Measurements from ENCODE around the gene LRRC59. TPM values are rescaled to one million over a fixed set of nuclear protein-coding genes. Genes with fewer than 3 reads are reported as not detected.

LRRC59 gene
- total and polyA plus RNA-seq, 11 donors, result 13.7 to 150 (median 28.6) TPM

GRCh38 chr17:50393700-50394099, 3.6 kb downstream of the LRRC59 start:
- peaks cover 0 to 29% (median 20%) of the 10 kb centered on the region in 12 donors for H3K4me1 ChIP-seq
- peaks cover 0 to 68% (median 60%) of the 10 kb centered on the region in 9 donors for H3K36me3 ChIP-seq
- TF ChIP-seq, protein P1, sequence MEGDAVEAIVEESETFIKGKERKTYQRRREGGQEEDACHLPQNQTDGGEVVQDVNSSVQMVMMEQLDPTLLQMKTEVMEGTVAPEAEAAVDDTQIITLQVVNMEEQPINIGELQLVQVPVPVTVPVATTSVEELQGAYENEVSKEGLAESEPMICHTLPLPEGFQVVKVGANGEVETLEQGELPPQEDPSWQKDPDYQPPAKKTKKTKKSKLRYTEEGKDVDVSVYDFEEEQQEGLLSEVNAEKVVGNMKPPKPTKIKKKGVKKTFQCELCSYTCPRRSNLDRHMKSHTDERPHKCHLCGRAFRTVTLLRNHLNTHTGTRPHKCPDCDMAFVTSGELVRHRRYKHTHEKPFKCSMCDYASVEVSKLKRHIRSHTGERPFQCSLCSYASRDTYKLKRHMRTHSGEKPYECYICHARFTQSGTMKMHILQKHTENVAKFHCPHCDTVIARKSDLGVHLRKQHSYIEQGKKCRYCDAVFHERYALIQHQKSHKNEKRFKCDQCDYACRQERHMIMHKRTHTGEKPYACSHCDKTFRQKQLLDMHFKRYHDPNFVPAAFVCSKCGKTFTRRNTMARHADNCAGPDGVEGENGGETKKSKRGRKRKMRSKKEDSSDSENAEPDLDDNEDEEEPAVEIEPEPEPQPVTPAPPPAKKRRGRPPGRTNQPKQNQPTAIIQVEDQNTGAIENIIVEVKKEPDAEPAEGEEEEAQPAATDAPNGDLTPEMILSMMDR (IDR thresholded peaks at IDR 0.05), result no peak
- TF ChIP-seq POLR2A (IDR thresholded peaks at IDR 0.05), result no peak
- H3K4me3 ChIP-seq, result no peak overlapping the region
- no peak overlapping the region for H3K27ac ChIP-seq
- ATAC-seq, result no peak
- DNase-seq, result no peak
- H3K9me3 ChIP-seq, result no peaks in the 10 kb centered on the region
- no peaks in the 10 kb centered on the region for H3K27me3 ChIP-seq
- intact Hi-C loops (cut with DNase I), result no loop called here
- 85 to 96% (median 94%) methylated on average over 5 of the region's 5 CpGs for WGBS, 4 donors

DNA sequence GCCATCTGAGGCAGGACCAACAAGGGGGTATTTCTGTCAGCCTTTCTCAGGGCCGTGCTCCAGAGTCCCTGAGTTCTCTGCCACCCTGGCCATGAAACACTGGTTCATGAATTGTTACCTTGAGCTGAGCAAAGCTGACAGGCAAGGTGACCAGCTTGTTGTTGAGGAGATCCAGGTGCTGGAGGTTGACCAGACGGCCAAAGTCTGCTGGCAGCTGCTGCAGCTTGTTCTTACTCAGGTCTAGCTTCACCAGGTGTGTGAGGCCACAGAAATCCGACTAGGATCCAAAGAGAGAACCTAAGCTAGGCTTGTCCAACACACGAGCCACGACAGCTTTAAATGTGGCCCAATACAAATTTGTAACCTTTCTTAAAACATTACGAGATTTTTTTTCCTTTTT, 4.7 kb downstream of the LRRC59 start:
- WGBS, 4 donors, result 86 to 94% (median 90%) methylated on average over 5 to 6 of the region's 6 CpGs
- Histone ChIP-seq H3K36me3 (peaks cover 0 to 78% (median 71%) of the 10 kb centered on the region in 9 donors), H3K4me1 (peaks cover 0 to 26% (median 20%) of the 10 kb centered on the region in 12 donors), H3K9me3 (no peaks in the 10 kb centered on the region), H3K27me3 (no peaks in the 10 kb centered on the region), H3K27ac (no peak overlapping the region), H3K4me3 (no peak overlapping the region)
- DNase-seq (no peak), ATAC-seq (no peak)
- TF ChIP-seq POLR2A (IDR thresholded peaks at IDR 0.05), result no peak
- TF ChIP-seq, protein P1 (IDR thresholded peaks at IDR 0.05), result no peak
- intact Hi-C loops (cut with DNase I), result no loop called here

DNA sequence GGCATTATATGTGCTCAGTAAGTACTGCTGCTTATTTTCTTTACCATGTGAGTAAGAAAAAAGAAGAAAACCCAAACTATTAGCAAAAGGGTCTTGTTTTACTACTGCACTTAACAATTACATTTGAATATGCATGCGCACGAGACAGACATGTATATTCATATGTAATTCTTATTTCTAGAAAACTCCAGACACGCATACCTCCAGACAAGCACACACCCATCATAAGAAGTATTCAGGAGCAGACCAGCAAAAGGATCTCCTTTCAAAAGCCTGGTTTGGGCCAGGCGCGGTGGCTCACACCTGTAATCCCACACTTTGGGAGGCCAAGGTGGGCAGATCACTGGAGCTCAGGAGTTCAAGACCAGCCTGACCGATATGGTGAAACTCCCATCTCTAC, 7.8 kb downstream of the LRRC59 start:
- DNase-seq (no peak), ATAC-seq (no peak)
- Histone ChIP-seq H3K27ac (no peak overlapping the region), H3K9me3 (no peaks in the 10 kb centered on the region), H3K36me3 (peaks cover 0 to 100% (median 99%) of the 10 kb centered on the region in 9 donors), H3K27me3 (no peaks in the 10 kb centered on the region), H3K4me3 (no peak overlapping the region), H3K4me1 (peaks cover 0 to 2% (median 0%) of the 10 kb centered on the region in 12 donors)
- 97 to 98% (median 98%) methylated on average over 6 of the region's 6 CpGs for WGBS, 4 donors
- intact Hi-C loops (cut with DNase I), result no loop called here
- TF ChIP-seq POLR2A (IDR thresholded peaks at IDR 0.05), result no peak
- TF ChIP-seq, protein P1 (IDR thresholded peaks at IDR 0.05), result no peak

DNA sequence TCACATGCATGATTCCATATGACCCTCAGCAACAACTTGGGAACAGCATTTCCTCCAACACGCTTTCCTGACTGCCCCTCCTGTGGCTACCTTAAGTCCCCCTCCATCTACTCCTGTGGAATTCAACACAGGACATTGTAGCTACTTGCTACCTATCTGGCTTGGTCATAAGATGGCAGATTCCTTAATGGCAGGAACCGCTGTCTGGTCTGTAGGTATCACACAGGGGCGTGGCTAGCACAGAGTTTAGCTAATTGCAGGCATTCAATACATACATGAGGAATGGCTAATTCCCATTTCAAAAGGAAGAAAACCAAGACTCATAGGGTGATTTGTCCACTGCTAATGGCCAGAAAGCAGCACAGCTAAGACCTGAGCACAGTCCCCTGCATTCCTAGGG, 8.6 kb downstream of the LRRC59 start:
- H3K4me1 ChIP-seq, result no peaks in the 10 kb centered on the region
- WGBS, 4 donors, result 94 to 98% (median 97%) methylated on average over 3 of the region's 3 CpGs
- no peak overlapping the region for H3K4me3 ChIP-seq
- H3K36me3 ChIP-seq, result peaks cover 3 to 100% (median 99%) of the 10 kb centered on the region in 9 donors
- no peak overlapping the region for H3K27ac ChIP-seq
- DNase-seq (no peak), ATAC-seq (no peak)
- intact Hi-C loops (cut with DNase I), result no loop called here
- H3K9me3 ChIP-seq, result no peaks in the 10 kb centered on the region
- no peak for TF ChIP-seq POLR2A (IDR thresholded peaks at IDR 0.05)
- TF ChIP-seq, protein P1 (IDR thresholded peaks at IDR 0.05), result no peak
- no peaks in the 10 kb centered on the region for H3K27me3 ChIP-seq
